H1 (cell line): Measurements from ENCODE around the gene CACNA2D3. TPM values are rescaled to one million over a fixed set of nuclear protein-coding genes. Genes with fewer than 3 reads are reported as not detected.

Experiments used
- CTCF ChIA-PET: fragments of 300-600 bp; sonication (Branson Sonifier 250); formaldehyde crosslinking; loops from one replicate; lab custom pipeline; 2021; ENCODE audit not compliant: partially characterized antibody; lab: Charles Lee
- POLR2A ChIA-PET: fragments of 300-600 bp; sonication (Branson Sonifier 250); formaldehyde crosslinking; loops from one replicate; lab custom pipeline; 2021; ENCODE audit warnings: inconsistent platforms; ENCODE audit not compliant: partially characterized antibody; lab: Charles Lee
- DNase-seq, 2 experiments: peaks; one replicate each; pipeline versions ENCODE4 v3.0.0 to v3.0.0-alpha.2; 2010 to 2022; ENCODE audit warnings: low spot score in 2 of 2, low read depth in 1 of 2, mixed read lengths in 1 of 2
- FAIRE-seq: peaks from 2 replicates; lab custom pipeline; 2011; peaks lifted over from hg19 to GRCh38; lab: Jason Lieb, UNC
- H2AFZ ChIP-seq: 2 replicates; pipeline ENCODE4 v1.8.1; 2012; ENCODE audit warnings: low read length, inconsistent platforms
- H2AK5ac ChIP-seq: 2 replicates; pipeline ENCODE4 v1.6.1; 2013; ENCODE audit warnings: low read depth, low read length
- H2BK120ac ChIP-seq: replicated peaks from 2 replicates; pipeline ENCODE3; 2013; ENCODE audit warnings: low read depth, low read length, inconsistent platforms
- H2BK12ac ChIP-seq: 2 replicates; pipeline ENCODE4 v1.6.1; 2013; ENCODE audit warnings: low read depth, low read length
- H2BK15ac ChIP-seq: 2 replicates; pipeline ENCODE4 v1.6.1; 2013; ENCODE audit warnings: low read length
- H2BK20ac ChIP-seq: 2 replicates; pipeline ENCODE4 v1.6.1; 2013; ENCODE audit warnings: low read length
- H2BK5ac ChIP-seq: 2 replicates; pipeline ENCODE4 v1.6.1; 2013; ENCODE audit warnings: low read depth, low read length
- H3K14ac ChIP-seq: 2 replicates; pipeline ENCODE4 v1.6.1; 2013; ENCODE audit warnings: inconsistent platforms; ENCODE audit not compliant: insufficient read length
- H3K18ac ChIP-seq: 2 replicates; pipeline ENCODE4 v1.6.1; 2013; ENCODE audit warnings: low read length; ENCODE audit errors: extremely low read depth
- H3K23ac ChIP-seq: 2 replicates; pipeline ENCODE4 v1.6.1; 2013; ENCODE audit warnings: inconsistent platforms; ENCODE audit not compliant: insufficient read length
- H3K23me2 ChIP-seq: 2 replicates; pipeline ENCODE4 v1.6.1; 2013; ENCODE audit warnings: low read depth, low read length
- H3K27ac ChIP-seq: 2 replicates; pipeline ENCODE4 v1.6.1; 2011; ENCODE audit warnings: low read depth, low read length, inconsistent platforms
- H3K27me3 ChIP-seq, 4 experiments: replicated peaks in 1 of 4; 1 replicate in 1 of 4; 2 replicates in 3 of 4; pipeline versions ENCODE4 v1.6.1 to v1.8.1; 2011 to 2013; ENCODE audit warnings: low read length in 3 of 4, mild to moderate bottlenecking in 3 of 4, inconsistent platforms in 2 of 4, mixed read lengths in 2 of 4, moderate library complexity in 1 of 4; ENCODE audit not compliant: control insufficient read depth in 3 of 4, insufficient read depth in 3 of 4; ENCODE audit errors: extremely low read depth in 1 of 4
- H3K36me3 ChIP-seq, 4 experiments: 2 replicates each; pipeline versions ENCODE4 v1.6.1 to v1.8.1; 2011 to 2013; ENCODE audit warnings: mild to moderate bottlenecking in 4 of 4, low read length in 3 of 4, moderate library complexity in 2 of 4, control low read depth in 1 of 4, inconsistent platforms in 1 of 4; ENCODE audit not compliant: insufficient read depth in 4 of 4, control insufficient read depth in 2 of 4
- H3K4ac ChIP-seq: replicated peaks from 2 replicates; pipeline ENCODE3; 2013; ENCODE audit warnings: low read length, low read depth, mixed read lengths, inconsistent platforms; ENCODE audit not compliant: insufficient read length
- H3K4me1 ChIP-seq, 4 experiments: replicated peaks in 1 of 4; 1 replicate in 1 of 4; 2 replicates in 3 of 4; pipeline versions ENCODE4 v1.6.1 to v1.8.1; 2011 to 2013; ENCODE audit warnings: low read length in 3 of 4, inconsistent platforms in 2 of 4, mixed read lengths in 1 of 4; ENCODE audit not compliant: insufficient read depth in 4 of 4, control insufficient read depth in 3 of 4
- H3K4me2 ChIP-seq, 2 experiments: 2 replicates each; pipeline versions ENCODE4 v1.6.1 to v1.8.1; 2011 to 2013; ENCODE audit warnings: low read depth in 2 of 2, low read length in 2 of 2, control low read depth in 1 of 2, inconsistent platforms in 1 of 2, mild to moderate bottlenecking in 1 of 2; ENCODE audit not compliant: insufficient read depth in 1 of 2
- H3K4me3 ChIP-seq, 4 experiments: fragments of 200-600, 300-600 bp in 1 of 4; sonication (generic), shearing (Covaris generic), sonication (Bioruptor Twin) in 1 of 4; 2 replicates each; pipeline versions ENCODE4 v1.5.1 to v1.8.1; 2011 to 2016; ENCODE audit warnings: low read length in 4 of 4, low read depth in 3 of 4, control low read depth in 2 of 4, inconsistent platforms in 2 of 4, mild to moderate bottlenecking in 2 of 4, mixed read lengths in 1 of 4, moderate library complexity in 1 of 4; ENCODE audit not compliant: insufficient read depth in 2 of 4; ENCODE audit errors: extremely low read depth in 1 of 4
- H3K56ac ChIP-seq: replicated peaks from 2 replicates; pipeline ENCODE3; 2013; ENCODE audit warnings: low read depth, mild to moderate bottlenecking, mixed read lengths, low read length, inconsistent platforms; ENCODE audit not compliant: insufficient read length
- H3K79me1 ChIP-seq: 2 replicates; pipeline ENCODE4 v1.6.1; 2013; ENCODE audit warnings: low read depth, low read length, control low read depth
- H3K79me2 ChIP-seq, 2 experiments: 2 replicates each; pipeline versions ENCODE4 v1.6.1 to v1.8.1; 2012 to 2013; ENCODE audit warnings: low read length in 2 of 2, mild to moderate bottlenecking in 2 of 2, inconsistent platforms in 1 of 2; ENCODE audit not compliant: insufficient read depth in 2 of 2, control insufficient read depth in 1 of 2
- H3K9ac ChIP-seq, 4 experiments: replicated peaks in 1 of 4; 1 replicate in 1 of 4; 2 replicates in 3 of 4; pipeline versions ENCODE4 v1.6.1 to v1.8.1; 2011 to 2013; ENCODE audit warnings: low read depth in 3 of 4, low read length in 3 of 4, control low read depth in 2 of 4, mild to moderate bottlenecking in 2 of 4, moderate library complexity in 2 of 4, inconsistent platforms in 1 of 4; ENCODE audit errors: extremely low read depth in 1 of 4
- H3K9me3 ChIP-seq, 2 experiments: 2 replicates each; pipeline versions ENCODE4 v1.6.1 to v1.8.1; 2012 to 2013; ENCODE audit warnings: mild to moderate bottlenecking in 2 of 2, moderate library complexity in 2 of 2, control low read depth in 1 of 2, inconsistent platforms in 1 of 2, low read depth in 1 of 2, low read length in 1 of 2, mixed read lengths in 1 of 2; ENCODE audit not compliant: insufficient read depth in 2 of 2
- H4K20me1 ChIP-seq, 2 experiments: replicated peaks in 1 of 2; 2 replicates each; pipeline versions ENCODE3 to v1.8.1; 2011 to 2013; ENCODE audit warnings: inconsistent platforms in 2 of 2, low read length in 2 of 2, mild to moderate bottlenecking in 1 of 2; ENCODE audit not compliant: insufficient read depth in 2 of 2, control insufficient read depth in 1 of 2
- H4K5ac ChIP-seq: 2 replicates; pipeline ENCODE4 v1.6.1; 2013; ENCODE audit warnings: low read length, low read depth, mixed read lengths, inconsistent platforms; ENCODE audit not compliant: insufficient read length
- H4K8ac ChIP-seq: 2 replicates; pipeline ENCODE4 v1.8.0; 2013; ENCODE audit warnings: mild to moderate bottlenecking, moderate library complexity, low read length, inconsistent platforms; ENCODE audit not compliant: insufficient read depth; ENCODE audit errors: extremely low read depth
- H4K91ac ChIP-seq: replicated peaks from 2 replicates; pipeline ENCODE3; 2013; ENCODE audit warnings: low read length, mixed read lengths, inconsistent platforms; ENCODE audit not compliant: insufficient read length
- ATF2 ChIP-seq: IDR thresholded peaks from 2 replicates; pipeline ENCODE4 v1.6.1; 2012; ENCODE audit warnings: low read length, inconsistent platforms
- ATF3 ChIP-seq: IDR thresholded peaks from 2 replicates; pipeline ENCODE4 v1.6.1; 2011; ENCODE audit warnings: low read depth, mild to moderate bottlenecking, low read length; ENCODE audit not compliant: insufficient read depth
- BCL11A ChIP-seq, 2 experiments: IDR thresholded peaks; one replicate each; pipeline ENCODE4 v1.6.1; 2011; ENCODE audit warnings: low read depth in 2 of 2, low read length in 2 of 2, mild to moderate bottlenecking in 2 of 2
- CBX5 ChIP-seq: fragments of 300-800, 300-1000 bp; sonication (generic); IDR thresholded peaks from 2 replicates; pipeline ENCODE4 v1.7.1; 2016; ENCODE audit warnings: antibody characterized with exemption, low read length, low read depth
- CEBPB ChIP-seq: IDR thresholded peaks from 2 replicates; pipeline ENCODE4 v1.6.1; 2012; ENCODE audit warnings: low read depth, low read length
- CHD1 ChIP-seq: IDR thresholded peaks from 2 replicates; pipeline ENCODE4 v1.6.1; 2012; ENCODE audit warnings: low read depth, low read length, improper control_type of control experiment
- EZH2 ChIP-seq: fragments of 200-600 bp; sonication (generic); IDR thresholded peaks from 2 replicates; pipeline ENCODE4 v1.7.1; 2012; ENCODE audit warnings: low read depth, mild to moderate bottlenecking, moderate library complexity, low read length, inconsistent platforms; ENCODE audit not compliant: severe bottlenecking
- GABPA ChIP-seq: IDR thresholded peaks from 2 replicates; pipeline ENCODE4 v1.6.1; 2011; ENCODE audit warnings: mild to moderate bottlenecking, low read length, moderate library complexity, borderline replicate concordance; ENCODE audit not compliant: insufficient read depth
- POU5F1 ChIP-seq: IDR thresholded peaks from 2 replicates; pipeline ENCODE4 v1.6.1; 2011; ENCODE audit warnings: low read depth, mild to moderate bottlenecking, low read length, moderate library complexity
- RFX5 ChIP-seq: IDR thresholded peaks from 2 replicates; pipeline ENCODE4 v1.6.1; 2011; ENCODE audit warnings: low read depth, low read length, improper control_type of control experiment, borderline replicate concordance
- SIN3A ChIP-seq, 2 experiments: IDR thresholded peaks in 1 of 2; conservative IDR thresholded peaks in 1 of 2; 2 replicates each; pipeline ENCODE4 v1.6.1; 2011 to 2012; ENCODE audit warnings: low read length in 2 of 2, improper control_type of control experiment in 1 of 2, low read depth in 1 of 2, mild to moderate bottlenecking in 1 of 2
- TAF1 ChIP-seq: IDR thresholded peaks from 2 replicates; pipeline ENCODE4 v1.6.1; 2011; ENCODE audit warnings: mild to moderate bottlenecking, low read depth, low read length
- WGBS, 2 experiments: shearing (Covaris generic) in 1 of 2; methylation state at CpG; one replicate each; pipeline versions ENCODE4 v1.1.6 to v1.1.7; 2013 to 2015; ENCODE audit warnings: low lambda C conversion rate in 2 of 2, mixed read lengths in 2 of 2, inconsistent platforms in 1 of 2, low coverage in 1 of 2, missing lambda C conversion rate in 1 of 2; ENCODE audit not compliant: insufficient replicate concordance in 2 of 2, insufficient coverage in 1 of 2, insufficient read length in 1 of 2; ENCODE audit errors: extremely low coverage in 1 of 2, missing lambda C conversion rate in 1 of 2; 5-methylcytosine and 5-hydroxymethylcytosine counted together
- polyA plus RNA-seq, 7 experiments: library from polyadenylated mRNA; depleted of rRNA in 3 of 7; stranded (reverse) in 5 of 7; unstranded in 2 of 7; fragments of >200 nt in 5 of 7; fragments of 200-250 nt in 2 of 7; gene quantifications; 1 replicate in 5 of 7; 2 replicates in 1 of 7; 4 replicates in 1 of 7; pipeline versions ENCODE4 v1.2.1 to v1.2.3, GENCODE V29; 2011 to 2013; ENCODE audit warnings: missing spikeins in 2 of 7, mixed read lengths in 2 of 7
- total RNA-seq: library from RNA; stranded (reverse); fragmentation: NEBNext Ultra II Directional; extraction: Animal tissue kit (Norgen Biotek cat#: 25700); gene quantifications from 2 replicates; pipeline ENCODE4 v1.2.1, GENCODE V29; 2021

Gene CACNA2D3
- total and polyA plus RNA-seq, 2 of the 8 experiments (the other 6 are each of a cell fraction or from before 2014, with no cell fraction given) = 1.5 to 1.8 TPM

GRCh38 chr3:54159917-54160316 is 37.6 kb downstream of the CACNA2D3 start:
- FAIRE-seq = no peak
- TF ChIP-seq ATF2 (no peak), EZH2 (no peak), CEBPB (no peak), SIN3A (conservative IDR thresholded peaks at IDR 0.05 in 1 of 2, IDR thresholded peaks at IDR 0.05 in 1 of 2; ENCODE audit: low read depth in 1 of 2, low read length in 2 of 2) (no peak), BCL11A (IDR thresholded peaks at IDR 0.05; ENCODE audit: low read depth in 2 of 2, low read length in 2 of 2) (no peak), GABPA (no peak), CHD1 (no peak), POU5F1 (no peak), CBX5 (no peak), RFX5 (no peak), TAF1 (no peak), ATF3 (no peak)

More at GRCh38 chr3:54159917-54160316, 37.6 kb downstream of the CACNA2D3 start:
- Histone ChIP-seq H2BK5ac (no peak overlapping the region), H4K5ac (no peak overlapping the region), H3K18ac (no peak overlapping the region), H3K14ac (no peak overlapping the region), H3K9me3 (no peaks in the 10 kb centered on the region), H3K56ac (no peak overlapping the region), H2BK120ac (no peak overlapping the region), H4K20me1 (no peaks in the 10 kb centered on the region), H2BK12ac (no peak overlapping the region), H3K27ac (no peak overlapping the region), H3K27me3 (peaks cover 0 to 2% (median 0%) of the 10 kb centered on the region in 4 experiments; a peak in 1 of 7 replicates), H2AK5ac (no peak overlapping the region), H3K23ac (no peak overlapping the region), H3K9ac (no peak overlapping the region), H4K91ac (no peak overlapping the region), H3K36me3 (no peaks in the 10 kb centered on the region), H2AFZ (no peak overlapping the region), H2BK20ac (no peak overlapping the region), H3K79me2 (no peaks in the 10 kb centered on the region), H3K79me1 (no peaks in the 10 kb centered on the region), H3K4me1 (peaks cover 0 to 4% (median 2%) of the 10 kb centered on the region in 4 experiments; a peak in 5 of 7 replicates), H3K4ac (no peak overlapping the region), H3K23me2 (no peaks in the 10 kb centered on the region), H3K4me3 (no peak overlapping the region), H4K8ac (no peak overlapping the region), H3K4me2 (no peak overlapping the region), H2BK15ac (no peak overlapping the region)
- 50% methylated on average over 2 of the region's 3 CpGs; no CpG with 5 or more reads in 1 of the 2 experiments for WGBS, 2 experiments
- ChIA-PET CTCF (interaction anchor here (0.6 kb wide), 1 partner anchor 378 kb away, joined by 3 read pairs; no protein-coding TSS in a partner anchor), POLR2A (no interaction called here)
- DNase-seq = no peak
